ENCODE measurements around the gene ARCN1. TPM values are rescaled to one million over a fixed set of nuclear protein-coding genes. Genes with fewer than 3 reads are reported as not detected.

ARCN1 gene
- polyA plus RNA-seq, 2 of the 4 experiments (the other 2 are of a cell fraction) = 88.7 to 150 TPM

GRCh38 chr11:118522571-118523072, 49.6 kb upstream of the ARCN1 start:
- TF ChIP-seq CTCF (IDR thresholded peaks at IDR 0.05) (0 out of 3 replicates have a peak, but pooled peaks have one; percentile 7), HES2 (IDR thresholded peaks at IDR 0.05) (no peak), NR3C1 (IDR thresholded peaks at IDR 0.05) (no peak), RAD21 (conservative IDR thresholded peaks at IDR 0.05 in 1 of 2, IDR thresholded peaks at IDR 0.05 in 1 of 2) (peak in 1 of 2 experiments; percentile 30; a peak in 2 of 5 replicates), ESRRA (IDR thresholded peaks at IDR 0.05; ENCODE audit: borderline replicate concordance, low read length) (no peak), SMC3 (IDR thresholded peaks at IDR 0.05) (0 out of 3 replicates have a peak, but pooled peaks have one; percentile 6)
- no peaks in the 10 kb centered on the region for H3K9me3 ChIP-seq
- H3K4me3 ChIP-seq = no peak overlapping the region
- no peaks in the 10 kb centered on the region for H3K4me1 ChIP-seq
- POLR2A ChIA-PET = no interaction called here
- peak; percentile 80 to 90; a peak in 5 of 6 replicates for ATAC-seq
- DNase-seq (ENCODE audit: low read depth in 1 of 2, low spot score in 1 of 2) = peak in 1 of 2 experiments; percentile 42
- WGBS (ENCODE audit: missing lambda C conversion rate) = 76% methylated on average over 6 of the region's 6 CpGs
- CTCF ChIA-PET = interaction anchor here (0.6 to 1.4 kb wide), 3 partner anchors 12 to 124 kb away, joined by 3 to 4 read pairs (median 4); no protein-coding TSS in a partner anchor
- no peak overlapping the region for H3K4me2 ChIP-seq
- FAIRE-seq = no peak
- no peak overlapping the region for H3K27ac ChIP-seq

GRCh38 chr11:118524356-118524755, 47.9 kb upstream of the ARCN1 start:
- ATAC-seq (no peak), FAIRE-seq (no peak), DNase-seq (ENCODE audit: low read depth in 1 of 2, low spot score in 1 of 2) (no peak)
- Histone ChIP-seq H3K4me2 (no peak overlapping the region), H3K4me1 (no peaks in the 10 kb centered on the region), H3K27ac (no peak overlapping the region), H3K9me3 (no peaks in the 10 kb centered on the region), H3K4me3 (no peak overlapping the region)
- POLR2A ChIA-PET = no interaction called here
- CTCF ChIA-PET = no interaction called here
- TF ChIP-seq JUN (IDR thresholded peaks at IDR 0.05) = no peak
- TF ChIP-seq CBX2 (IDR thresholded peaks at IDR 0.05; ENCODE audit: borderline replicate concordance, low read depth) = no peak
- TF ChIP-seq NR3C1 (IDR thresholded peaks at IDR 0.05) = no peak
- TF ChIP-seq ESRRA (IDR thresholded peaks at IDR 0.05; ENCODE audit: borderline replicate concordance, low read length) = no peak
- no peak for TF ChIP-seq REST (IDR thresholded peaks at IDR 0.05)
- TF ChIP-seq NPAS2 (CRISPR knock-in tag; IDR thresholded peaks at IDR 0.05; ENCODE audit: borderline replicate concordance) = no peak
- no peak for TF ChIP-seq CBX8 (IDR thresholded peaks at IDR 0.05)
- no peak for TF ChIP-seq BHLHE40 (IDR thresholded peaks at IDR 0.05; ENCODE audit: low read depth, low read length)
- TF ChIP-seq PHF8 (IDR thresholded peaks at IDR 0.05; ENCODE audit: borderline replicate concordance, low read depth) = no peak

GRCh38 chr11:118524757-118525470, 47.3 kb upstream of the ARCN1 start:
- Histone ChIP-seq H3K27ac (no peak overlapping the region), H3K4me3 (no peak overlapping the region), H3K4me1 (no peaks in the 10 kb centered on the region), H3K9me3 (no peaks in the 10 kb centered on the region), H3K4me2 (no peak overlapping the region)
- DNase-seq (ENCODE audit: low read depth in 1 of 2, low spot score in 1 of 2) = no peak
- TF ChIP-seq PBX3 (IDR thresholded peaks at IDR 0.05) (no peak), ZC3H11A (IDR thresholded peaks at IDR 0.05) (no peak), PHF8 (IDR thresholded peaks at IDR 0.05; ENCODE audit: borderline replicate concordance, low read depth) (no peak), EP300 (IDR thresholded peaks at IDR 0.05) (no peak)
- FAIRE-seq = no peak
- ChIA-PET CTCF (interaction anchor here (0.7 kb wide), 1 partner anchor 15 kb away, joined by 3 read pairs; no protein-coding TSS in a partner anchor), POLR2A (no interaction called here)
- WGBS (ENCODE audit: missing lambda C conversion rate) = 100% methylated on average over 6 of the region's 6 CpGs
- ATAC-seq = no peak
